ENCODE results near the gene TPRA1.

DNA sequence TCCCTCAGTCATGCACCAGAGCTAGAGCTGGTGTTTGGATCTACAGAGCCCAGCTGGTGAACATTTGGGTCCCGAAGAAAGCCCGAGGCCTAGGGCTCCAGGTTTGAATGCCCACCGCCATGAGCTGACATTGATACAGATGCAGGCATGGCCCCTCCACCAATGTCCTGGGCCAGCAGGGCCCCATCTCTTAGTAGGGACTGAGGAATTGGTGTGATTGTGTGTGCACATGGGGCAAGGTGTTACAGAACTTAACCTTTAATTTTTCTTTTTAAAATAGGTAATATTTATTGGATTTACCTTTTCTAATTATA, 49.5 kb upstream of the TPRA1 start:
- TF ChIP-seq POLR2A (IDR thresholded peaks at IDR 0.05): no peak
- TF ChIP-seq, protein P1, sequence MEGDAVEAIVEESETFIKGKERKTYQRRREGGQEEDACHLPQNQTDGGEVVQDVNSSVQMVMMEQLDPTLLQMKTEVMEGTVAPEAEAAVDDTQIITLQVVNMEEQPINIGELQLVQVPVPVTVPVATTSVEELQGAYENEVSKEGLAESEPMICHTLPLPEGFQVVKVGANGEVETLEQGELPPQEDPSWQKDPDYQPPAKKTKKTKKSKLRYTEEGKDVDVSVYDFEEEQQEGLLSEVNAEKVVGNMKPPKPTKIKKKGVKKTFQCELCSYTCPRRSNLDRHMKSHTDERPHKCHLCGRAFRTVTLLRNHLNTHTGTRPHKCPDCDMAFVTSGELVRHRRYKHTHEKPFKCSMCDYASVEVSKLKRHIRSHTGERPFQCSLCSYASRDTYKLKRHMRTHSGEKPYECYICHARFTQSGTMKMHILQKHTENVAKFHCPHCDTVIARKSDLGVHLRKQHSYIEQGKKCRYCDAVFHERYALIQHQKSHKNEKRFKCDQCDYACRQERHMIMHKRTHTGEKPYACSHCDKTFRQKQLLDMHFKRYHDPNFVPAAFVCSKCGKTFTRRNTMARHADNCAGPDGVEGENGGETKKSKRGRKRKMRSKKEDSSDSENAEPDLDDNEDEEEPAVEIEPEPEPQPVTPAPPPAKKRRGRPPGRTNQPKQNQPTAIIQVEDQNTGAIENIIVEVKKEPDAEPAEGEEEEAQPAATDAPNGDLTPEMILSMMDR (IDR thresholded peaks at IDR 0.05): no peak
- TF ChIP-seq POLR2AphosphoS5 (IDR thresholded peaks at IDR 0.05; ENCODE audit: insufficient read depth in 1 of 2, low read depth in 1 of 2): no peak
